Mesothelial cell of epicardium (in vitro differentiated cells): ENCODE data around the gene IER5. TPM values are rescaled to one million over a fixed set of nuclear protein-coding genes. Genes with fewer than 3 reads are reported as not detected.

ENCODE experiments used
- DNase-seq, 2 experiments: peaks; one replicate each; pipeline ENCODE4 v3.0.0; 2021; ENCODE audit warnings: low spot score in 2 of 2; ENCODE audit not compliant: unreplicated experiment in 2 of 2
- H3K27ac Mint-ChIP-seq: 2 replicates; pipeline ENCODE4 v1.8.0; 2021; ENCODE audit warnings: mixed read lengths
- H3K27me3 Mint-ChIP-seq: 2 replicates; pipeline ENCODE4 v1.8.0; 2021; ENCODE audit warnings: low read depth, mixed read lengths
- H3K36me3 Mint-ChIP-seq: 2 replicates; pipeline ENCODE4 v1.8.0; 2021; ENCODE audit warnings: mixed read lengths
- H3K4me1 Mint-ChIP-seq: 2 replicates; pipeline ENCODE4 v1.8.0; 2021; ENCODE audit warnings: mixed read lengths
- H3K4me3 Mint-ChIP-seq: 2 replicates; pipeline ENCODE4 v1.8.0; 2021; ENCODE audit warnings: mild to moderate bottlenecking, moderate library complexity, mixed read lengths
- H3K9me3 Mint-ChIP-seq: 2 replicates; pipeline ENCODE4 v1.8.0; 2021; ENCODE audit warnings: mixed read lengths
- total RNA-seq: library from RNA; stranded (reverse); gene quantifications from 3 replicates; pipeline ENCODE4 v1.2.1, GENCODE V29; 2021
- TF ChIP-seq, protein P1 (sequence below): fragments of 200-600 bp; sonication (generic); IDR thresholded peaks from one replicate; pipeline ENCODE4 v1.5.0; 2021; ENCODE audit warnings: antibody characterized with exemption; ENCODE audit not compliant: unreplicated experiment

IER5 gene
- total RNA-seq, 1 donor from 2014 or later: 14.1 TPM

DNA sequence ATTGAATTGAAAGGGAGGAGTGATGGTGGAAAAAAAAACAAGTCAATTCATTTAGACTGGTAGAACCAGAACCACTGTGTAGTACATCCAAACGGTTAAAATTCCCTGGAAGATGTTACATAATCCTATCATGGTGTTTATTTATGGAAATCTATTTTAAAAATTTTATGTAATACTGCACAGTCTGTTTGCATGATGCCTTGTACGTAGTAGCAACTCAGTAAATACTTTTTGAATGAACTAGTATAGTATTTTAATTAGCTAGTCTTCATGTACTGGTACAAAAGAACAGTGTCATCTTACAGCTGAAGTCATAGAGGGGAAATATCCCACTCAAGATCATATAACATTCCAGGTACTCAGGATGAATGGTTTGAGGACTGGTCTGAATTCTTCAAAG, 27.0 kb upstream of the IER5 start:
- Mint-ChIP-seq H3K4me1 (peaks cover 19% of the 10 kb centered on the region), H3K9me3 (peaks cover 13% of the 10 kb centered on the region), H3K4me3 (no peak overlapping the region), H3K27ac (no peak overlapping the region), H3K36me3 (no peaks in the 10 kb centered on the region), H3K27me3 (no peaks in the 10 kb centered on the region)
- TF ChIP-seq, protein P1, sequence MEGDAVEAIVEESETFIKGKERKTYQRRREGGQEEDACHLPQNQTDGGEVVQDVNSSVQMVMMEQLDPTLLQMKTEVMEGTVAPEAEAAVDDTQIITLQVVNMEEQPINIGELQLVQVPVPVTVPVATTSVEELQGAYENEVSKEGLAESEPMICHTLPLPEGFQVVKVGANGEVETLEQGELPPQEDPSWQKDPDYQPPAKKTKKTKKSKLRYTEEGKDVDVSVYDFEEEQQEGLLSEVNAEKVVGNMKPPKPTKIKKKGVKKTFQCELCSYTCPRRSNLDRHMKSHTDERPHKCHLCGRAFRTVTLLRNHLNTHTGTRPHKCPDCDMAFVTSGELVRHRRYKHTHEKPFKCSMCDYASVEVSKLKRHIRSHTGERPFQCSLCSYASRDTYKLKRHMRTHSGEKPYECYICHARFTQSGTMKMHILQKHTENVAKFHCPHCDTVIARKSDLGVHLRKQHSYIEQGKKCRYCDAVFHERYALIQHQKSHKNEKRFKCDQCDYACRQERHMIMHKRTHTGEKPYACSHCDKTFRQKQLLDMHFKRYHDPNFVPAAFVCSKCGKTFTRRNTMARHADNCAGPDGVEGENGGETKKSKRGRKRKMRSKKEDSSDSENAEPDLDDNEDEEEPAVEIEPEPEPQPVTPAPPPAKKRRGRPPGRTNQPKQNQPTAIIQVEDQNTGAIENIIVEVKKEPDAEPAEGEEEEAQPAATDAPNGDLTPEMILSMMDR: no peak
- DNase-seq: no peak

GRCh38 chr1:181061891-181062835, 26.3 kb upstream of the IER5 start:
- Mint-ChIP-seq H3K36me3 (no peaks in the 10 kb centered on the region), H3K9me3 (peaks cover 13% of the 10 kb centered on the region), H3K27me3 (no peaks in the 10 kb centered on the region), H3K27ac (peak overlapping the region; percentile 0), H3K4me3 (no peak overlapping the region), H3K4me1 (peaks cover 19% of the 10 kb centered on the region)
- TF ChIP-seq, protein P1: no peak
- no peak for DNase-seq

DNA sequence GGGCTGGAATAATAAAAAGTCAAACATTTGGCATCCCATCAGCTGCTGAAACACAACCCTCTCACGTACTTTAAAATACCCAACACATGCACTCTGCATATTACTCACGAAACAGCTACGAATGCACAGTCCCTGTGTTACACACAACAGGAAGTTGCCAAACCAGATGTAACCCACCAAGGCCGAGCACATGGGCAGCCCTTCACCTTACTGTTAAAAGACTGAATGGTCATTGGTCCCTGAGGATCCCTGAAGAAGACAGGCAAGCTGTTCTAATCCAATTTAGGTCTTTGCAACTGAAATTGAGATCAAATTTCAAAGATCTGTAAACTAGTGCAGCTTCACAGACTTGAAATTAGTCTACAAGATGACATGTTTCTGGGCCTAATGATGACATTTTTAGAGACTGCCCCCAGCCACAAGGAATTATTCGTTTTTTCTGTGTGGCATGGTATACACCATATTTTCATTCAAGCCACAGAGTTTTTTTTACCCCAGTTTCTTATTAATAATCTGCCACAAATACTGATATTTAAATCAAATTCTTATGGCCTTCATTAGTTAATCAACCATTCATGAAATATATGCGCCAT, 25.6 kb upstream of the IER5 start:
- TF ChIP-seq, protein P1: no peak
- peaks cover 19% of the 10 kb centered on the region for H3K4me1 Mint-ChIP-seq
- no peak overlapping the region for H3K4me3 Mint-ChIP-seq
- H3K9me3 Mint-ChIP-seq: peaks cover 13% of the 10 kb centered on the region
- no peaks in the 10 kb centered on the region for H3K27me3 Mint-ChIP-seq
- DNase-seq: no peak
- H3K36me3 Mint-ChIP-seq: no peaks in the 10 kb centered on the region
- peak overlapping the region; percentile 0 for H3K27ac Mint-ChIP-seq

DNA sequence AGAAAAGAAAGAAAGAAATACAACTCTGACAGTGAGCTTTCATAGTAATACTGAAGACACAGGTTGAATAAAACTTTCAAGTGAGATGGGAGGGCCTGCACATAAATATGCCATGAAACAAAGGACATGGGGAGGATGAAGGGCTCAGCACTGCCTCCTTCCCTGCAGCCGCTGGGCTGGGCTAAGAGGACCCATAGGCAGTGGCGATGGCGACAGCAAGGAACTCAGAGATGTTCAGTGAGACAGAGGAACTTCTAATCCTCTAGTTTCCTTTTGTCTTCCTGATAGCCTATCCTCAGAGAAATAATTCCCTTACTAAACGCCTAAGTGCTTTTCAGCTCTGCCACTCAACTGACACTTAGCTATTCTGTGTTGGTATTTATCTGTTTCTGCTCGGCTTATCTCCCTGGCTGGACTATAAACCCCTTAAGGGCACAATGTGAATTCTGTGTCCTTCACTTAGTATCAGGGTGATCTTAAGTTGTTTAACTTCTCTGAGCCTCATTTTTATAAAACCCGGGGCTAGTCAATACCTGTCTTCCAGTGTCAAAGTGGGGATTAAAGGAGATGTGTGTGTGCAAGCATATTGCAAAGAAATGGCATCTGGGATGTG, 24.4 kb upstream of the IER5 start:
- no peak overlapping the region for H3K4me3 Mint-ChIP-seq
- no peaks in the 10 kb centered on the region for H3K36me3 Mint-ChIP-seq
- peak overlapping the region; percentile 89 for H3K27ac Mint-ChIP-seq
- peaks cover 19% of the 10 kb centered on the region for H3K4me1 Mint-ChIP-seq
- DNase-seq: no peak
- H3K27me3 Mint-ChIP-seq: no peaks in the 10 kb centered on the region
- TF ChIP-seq, protein P1: no peak
- peaks cover 14% of the 10 kb centered on the region for H3K9me3 Mint-ChIP-seq

DNA sequence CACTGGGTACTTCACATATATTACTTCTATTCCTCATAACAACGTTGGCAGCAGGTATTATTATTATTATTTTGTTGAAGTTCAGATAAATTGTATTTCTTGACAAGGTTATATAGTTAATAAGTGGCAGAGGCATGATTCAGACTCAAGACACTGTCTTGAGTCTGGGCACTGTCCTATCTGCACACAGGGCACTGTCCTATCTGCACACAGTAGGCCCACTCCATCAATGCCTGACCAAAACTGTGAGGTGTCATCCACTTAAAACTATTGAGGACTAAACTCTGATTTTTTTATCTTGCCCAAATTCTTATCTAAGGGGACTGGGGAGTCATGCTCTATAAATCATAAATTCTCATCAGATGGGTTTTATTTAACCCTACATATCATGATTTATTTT, 23.8 kb upstream of the IER5 start:
- H3K9me3 Mint-ChIP-seq: peaks cover 8% of the 10 kb centered on the region
- H3K36me3 Mint-ChIP-seq: no peaks in the 10 kb centered on the region
- no peaks in the 10 kb centered on the region for H3K27me3 Mint-ChIP-seq
- DNase-seq: no peak
- H3K4me3 Mint-ChIP-seq: no peak overlapping the region
- TF ChIP-seq, protein P1: no peak
- H3K27ac Mint-ChIP-seq: no peak overlapping the region
- H3K4me1 Mint-ChIP-seq: peaks cover 19% of the 10 kb centered on the region
